Mucosa of descending colon (tissue), 3 donors: ENCODE results near the gene CACNB2. TPM values are rescaled to one million over a fixed set of nuclear protein-coding genes. Genes with fewer than 3 reads are reported as not detected.

Experiments
- ATAC-seq: fragments of 200-7000 bp; cut with Tn5 transposase; one replicate; pipeline ENCODE4 v1.9.1; 2020; ENCODE audit warnings: mild to moderate bottlenecking, moderate library complexity
- DNase-seq, 3 donors: peaks; one replicate each; pipeline ENCODE4 v3.0.0-alpha.2; 2020
- H3K36me3 ChIP-seq: fragments of 200-600 bp; one replicate; pipeline ENCODE4 v1.8.0; 2021; ENCODE audit warnings: low read depth, mild to moderate bottlenecking
- H3K4me1 ChIP-seq: fragments of 200-600 bp; one replicate; pipeline ENCODE4 v1.8.0; 2021; ENCODE audit warnings: low read depth, mild to moderate bottlenecking
- H3K4me3 ChIP-seq: fragments of 200-600 bp; one replicate; pipeline ENCODE4 v1.8.0; 2021; ENCODE audit warnings: mild to moderate bottlenecking
- H3K9me3 ChIP-seq: fragments of 200-600 bp; one replicate; pipeline ENCODE4 v1.8.0; 2021; ENCODE audit warnings: mild to moderate bottlenecking
- CTCF ChIP-seq: fragments of 200-600 bp; IDR thresholded peaks from one replicate; pipeline ENCODE4 v1.8.0; 2022; ENCODE audit warnings: antibody characterized with exemption, mild to moderate bottlenecking
- intact Hi-C, 2 donors: fragments of 100-400 bp; cut with DNase I in 1 of 2; cut with micrococcal nuclease in 1 of 2; formaldehyde crosslinking; loops; one replicate each; pipeline versions ENCODE4 v1.11.0 to v1.11.1; 2022; cut with DNase I, micrococcal nuclease
- total RNA-seq, 3 donors: library from RNA; stranded (reverse); fragmentation: NEBNext Ultra II Directional in 2 of 3; extraction: Animal tissue kit (Norgen Biotek cat#: 25700) in 2 of 3; gene quantifications; one replicate each; pipeline versions ENCODE4 v1.2.1 to v1.2.4, GENCODE V29; 2021 to 2023
- donor health status: DM: no; HTN: no; CAD: no; lungs with moderate emphysema.
- donor health status: DM: no; HTN: no; CAD: no.
- donor health status: DM: no; HTN: yes; CAD: no.

Gene CACNB2
- total RNA-seq, 3 donors from 2014 or later: 13.6 to 26.2 (median 19.8) TPM

GRCh38 chr10:18514537-18514936 lies 374.3 kb downstream of the CACNB2 start:
- intact Hi-C loops: no loop called here
- TF ChIP-seq CTCF: no peak
- Histone ChIP-seq H3K4me3 (no peak overlapping the region), H3K36me3 (no peaks in the 10 kb centered on the region), H3K9me3 (no peaks in the 10 kb centered on the region), H3K4me1 (no peaks in the 10 kb centered on the region)
- DNase-seq: no peak
- no peak for ATAC-seq

- TF ChIP-seq CTCF: no peak
- DNase-seq (no peak), ATAC-seq (no peak)
- H3K9me3 ChIP-seq: no peaks in the 10 kb centered on the region
- intact Hi-C loops: no loop called here
- no peak overlapping the region for H3K4me3 ChIP-seq
- H3K36me3 ChIP-seq: no peaks in the 10 kb centered on the region
- H3K4me1 ChIP-seq: no peaks in the 10 kb centered on the region
Measured at GRCh38 chr10:18516851-18517250, 376.6 kb downstream of the CACNB2 start.

GRCh38 chr10:18523025-18523424 lies 382.8 kb downstream of the CACNB2 start:
- no peaks in the 10 kb centered on the region for H3K9me3 ChIP-seq
- no peaks in the 10 kb centered on the region for H3K36me3 ChIP-seq
- no peaks in the 10 kb centered on the region for H3K4me1 ChIP-seq
- no peak for ATAC-seq
- no peak for DNase-seq
- intact Hi-C loops: no loop called here
- H3K4me3 ChIP-seq: no peak overlapping the region
- no peak for TF ChIP-seq CTCF

GRCh38 chr10:18523858-18524257 lies 383.6 kb downstream of the CACNB2 start:
- Histone ChIP-seq H3K9me3 (no peaks in the 10 kb centered on the region), H3K4me3 (no peak overlapping the region), H3K36me3 (no peaks in the 10 kb centered on the region), H3K4me1 (no peaks in the 10 kb centered on the region)
- no peak for ATAC-seq
- intact Hi-C loops: no loop called here
- TF ChIP-seq CTCF: no peak
- no peak for DNase-seq

- intact Hi-C loops: no loop called here
- ATAC-seq (no peak), DNase-seq (no peak)
- no peak for TF ChIP-seq CTCF
- Histone ChIP-seq H3K4me1 (no peaks in the 10 kb centered on the region), H3K4me3 (no peak overlapping the region), H3K9me3 (no peaks in the 10 kb centered on the region), H3K36me3 (no peaks in the 10 kb centered on the region)
Measured at GRCh38 chr10:18527687-18528086, 387.5 kb downstream of the CACNB2 start.

GRCh38 chr10:18528292-18528691 lies 388.1 kb downstream of the CACNB2 start:
- DNase-seq (no peak), ATAC-seq (no peak)
- TF ChIP-seq CTCF: no peak
- Histone ChIP-seq H3K4me3 (no peak overlapping the region), H3K36me3 (no peaks in the 10 kb centered on the region), H3K9me3 (no peaks in the 10 kb centered on the region), H3K4me1 (no peaks in the 10 kb centered on the region)
- intact Hi-C loops: no loop called here
